ENCODE measurements around the gene DNAJB11.

DNAJB11 gene

GRCh38 chr3:186598108-186598784, 27.7 kb downstream of the DNAJB11 start:
- no peak for FAIRE-seq

- no peak for FAIRE-seq
These were observed 28.2 kb downstream of the DNAJB11 start for GRCh38 chr3:186598794-186599141.

GRCh38 chr3:186599142-186599784, 28.7 kb downstream of the DNAJB11 start:
- no peak for FAIRE-seq

GRCh38 chr3:186599785-186600166, 29.3 kb downstream of the DNAJB11 start:
- FAIRE-seq, result no peak

- no peak for FAIRE-seq
These were observed 30.4 kb downstream of the DNAJB11 start for GRCh38 chr3:186600896-186601295.

GRCh38 chr3:186603159-186603558, 32.6 kb downstream of the DNAJB11 start:
- no peak for FAIRE-seq

GRCh38 chr3:186605078-186605477, 34.6 kb downstream of the DNAJB11 start:
- FAIRE-seq, result no peak

- FAIRE-seq, result no peak
These were observed 35.3 kb downstream of the DNAJB11 start for GRCh38 chr3:186605561-186606545.

- FAIRE-seq, result no peak
These were observed 38.2 kb downstream of the DNAJB11 start for GRCh38 chr3:186608624-186609215.

GRCh38 chr3:186609247-186609868, 38.8 kb downstream of the DNAJB11 start:
- no peak for FAIRE-seq

- FAIRE-seq, result no peak
These were observed 41.5 kb downstream of the DNAJB11 start for GRCh38 chr3:186612065-186612464.

- no peak for FAIRE-seq
These were observed 42.5 kb downstream of the DNAJB11 start, which contains the start of gene AHSG for GRCh38 chr3:186612721-186613636. Gene AHSG (plus strand): TSS chr3:186613060. CDS start chr3:186613142, 82 bp downstream.

GRCh38 chr3:186613637-186614265, 43.2 kb downstream of the DNAJB11 start:
- FAIRE-seq, result no peak

- no peak for FAIRE-seq
These were observed 43.7 kb downstream of the DNAJB11 start for GRCh38 chr3:186614266-186614596.

- no peak for FAIRE-seq
These were observed 44.3 kb downstream of the DNAJB11 start for GRCh38 chr3:186614597-186615483.

- no peak for FAIRE-seq
These were observed 45.7 kb downstream of the DNAJB11 start for GRCh38 chr3:186616299-186616617.

GRCh38 chr3:186617036-186617946, 46.8 kb downstream of the DNAJB11 start:
- no peak for FAIRE-seq

- FAIRE-seq, result no peak
These were observed 47.9 kb downstream of the DNAJB11 start for GRCh38 chr3:186618318-186618938.

Data from colon (tissue), 2 donors.